ENCODE results near the gene SLC25A45. TPM values are rescaled to one million over a fixed set of nuclear protein-coding genes. Genes with fewer than 3 reads are reported as not detected.
A peak's percentile ranks its signal among the peaks of the same experiment; 100 is the strongest.

SLC25A45 gene
- total RNA-seq, 1 donor from 2014 or later = 10.8 TPM

- Mint-ChIP-seq H3K36me3 (ENCODE audit: unreplicated experiment) (peaks cover 40% of the 10 kb centered on the region), H3K4me1 (ENCODE audit: unreplicated experiment) (peaks cover 1% of the 10 kb centered on the region), H3K4me3 (ENCODE audit: unreplicated experiment) (no peak overlapping the region), H3K27ac (ENCODE audit: unreplicated experiment) (no peak overlapping the region), H3K27me3 (ENCODE audit: unreplicated experiment) (no peaks in the 10 kb centered on the region), H3K9me3 (ENCODE audit: unreplicated experiment) (no peaks in the 10 kb centered on the region)
- TF ChIP-seq, protein P1, sequence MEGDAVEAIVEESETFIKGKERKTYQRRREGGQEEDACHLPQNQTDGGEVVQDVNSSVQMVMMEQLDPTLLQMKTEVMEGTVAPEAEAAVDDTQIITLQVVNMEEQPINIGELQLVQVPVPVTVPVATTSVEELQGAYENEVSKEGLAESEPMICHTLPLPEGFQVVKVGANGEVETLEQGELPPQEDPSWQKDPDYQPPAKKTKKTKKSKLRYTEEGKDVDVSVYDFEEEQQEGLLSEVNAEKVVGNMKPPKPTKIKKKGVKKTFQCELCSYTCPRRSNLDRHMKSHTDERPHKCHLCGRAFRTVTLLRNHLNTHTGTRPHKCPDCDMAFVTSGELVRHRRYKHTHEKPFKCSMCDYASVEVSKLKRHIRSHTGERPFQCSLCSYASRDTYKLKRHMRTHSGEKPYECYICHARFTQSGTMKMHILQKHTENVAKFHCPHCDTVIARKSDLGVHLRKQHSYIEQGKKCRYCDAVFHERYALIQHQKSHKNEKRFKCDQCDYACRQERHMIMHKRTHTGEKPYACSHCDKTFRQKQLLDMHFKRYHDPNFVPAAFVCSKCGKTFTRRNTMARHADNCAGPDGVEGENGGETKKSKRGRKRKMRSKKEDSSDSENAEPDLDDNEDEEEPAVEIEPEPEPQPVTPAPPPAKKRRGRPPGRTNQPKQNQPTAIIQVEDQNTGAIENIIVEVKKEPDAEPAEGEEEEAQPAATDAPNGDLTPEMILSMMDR (IDR thresholded peaks at IDR 0.05) = no peak
- DNase-seq (ENCODE audit: extremely low spot score, unreplicated experiment) = no peak
Measured at GRCh38 chr11:65400307-65401072, 18.0 kb upstream of the SLC25A45 start.

DNA sequence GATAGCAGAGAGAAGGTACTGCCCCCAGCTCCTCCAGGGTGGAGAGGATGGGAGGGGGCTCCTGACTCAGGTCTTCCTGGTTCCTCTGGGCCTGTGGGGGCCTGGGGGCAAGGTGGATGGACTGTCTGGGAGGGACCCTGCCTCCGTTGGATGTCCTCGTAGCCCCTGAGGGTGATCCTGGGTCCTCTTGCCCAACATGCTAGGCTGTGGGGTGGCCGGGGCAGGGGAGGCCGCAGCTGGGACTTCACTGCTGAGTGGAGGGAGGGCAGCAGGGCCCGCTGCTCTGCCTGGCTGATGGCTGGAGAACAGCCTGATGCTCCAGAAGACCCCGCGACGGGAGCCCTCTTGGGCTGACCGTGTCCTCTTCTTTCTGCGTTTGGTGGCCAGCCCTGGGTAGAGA lies 17.4 kb upstream of the SLC25A45 start:
- DNase-seq (ENCODE audit: extremely low spot score, unreplicated experiment) = no peak
- no peak overlapping the region for H3K4me3 Mint-ChIP-seq (ENCODE audit: unreplicated experiment)
- TF ChIP-seq, protein P1 (IDR thresholded peaks at IDR 0.05) = no peak
- no peaks in the 10 kb centered on the region for H3K27me3 Mint-ChIP-seq (ENCODE audit: unreplicated experiment)
- no peak overlapping the region for H3K27ac Mint-ChIP-seq (ENCODE audit: unreplicated experiment)
- peaks cover 1% of the 10 kb centered on the region for H3K4me1 Mint-ChIP-seq (ENCODE audit: unreplicated experiment)
- H3K9me3 Mint-ChIP-seq (ENCODE audit: unreplicated experiment) = no peaks in the 10 kb centered on the region
- peaks cover 39% of the 10 kb centered on the region for H3K36me3 Mint-ChIP-seq (ENCODE audit: unreplicated experiment)

GRCh38 chr11:65399249-65399648 lies 16.8 kb upstream of the SLC25A45 start:
- H3K36me3 Mint-ChIP-seq (ENCODE audit: unreplicated experiment) = peaks cover 34% of the 10 kb centered on the region
- TF ChIP-seq, protein P1 (IDR thresholded peaks at IDR 0.05) = no peak
- H3K4me1 Mint-ChIP-seq (ENCODE audit: unreplicated experiment) = peaks cover 1% of the 10 kb centered on the region
- no peak overlapping the region for H3K27ac Mint-ChIP-seq (ENCODE audit: unreplicated experiment)
- no peaks in the 10 kb centered on the region for H3K27me3 Mint-ChIP-seq (ENCODE audit: unreplicated experiment)
- no peaks in the 10 kb centered on the region for H3K9me3 Mint-ChIP-seq (ENCODE audit: unreplicated experiment)
- no peak for DNase-seq (ENCODE audit: extremely low spot score, unreplicated experiment)
- no peak overlapping the region for H3K4me3 Mint-ChIP-seq (ENCODE audit: unreplicated experiment)

DNA sequence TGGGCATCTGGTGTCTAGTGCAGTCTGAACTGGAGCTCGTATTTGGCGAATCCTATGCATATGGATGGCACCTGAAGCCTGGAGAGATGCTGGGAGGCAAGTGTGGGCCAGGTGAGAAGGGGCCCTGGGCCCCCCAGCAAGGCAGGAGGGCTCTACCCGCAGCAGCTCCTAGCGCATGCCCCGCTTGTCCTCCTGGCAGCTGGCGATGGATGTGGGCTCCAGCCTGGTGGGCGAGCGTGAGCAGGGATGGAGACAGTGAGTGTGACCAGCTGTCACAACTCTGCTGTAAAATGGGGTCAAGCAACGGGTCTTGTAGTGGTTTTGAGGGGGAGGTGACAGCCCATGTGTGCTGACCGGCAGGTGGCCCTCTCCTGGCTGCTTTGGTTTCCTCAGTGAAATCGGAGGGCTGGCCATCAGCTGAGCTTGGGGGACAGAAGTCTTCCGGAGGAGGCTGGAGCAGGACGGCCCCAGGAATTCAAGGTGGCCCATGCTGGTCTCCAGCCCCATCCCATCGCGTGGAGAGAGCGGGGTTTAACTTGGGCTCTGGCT lies 16.0 kb upstream of the SLC25A45 start:
- peaks cover 1% of the 10 kb centered on the region for H3K4me1 Mint-ChIP-seq (ENCODE audit: unreplicated experiment)
- H3K9me3 Mint-ChIP-seq (ENCODE audit: unreplicated experiment) = no peaks in the 10 kb centered on the region
- no peaks in the 10 kb centered on the region for H3K27me3 Mint-ChIP-seq (ENCODE audit: unreplicated experiment)
- DNase-seq (ENCODE audit: extremely low spot score, unreplicated experiment) = no peak
- TF ChIP-seq, protein P1 (IDR thresholded peaks at IDR 0.05) = no peak
- no peak overlapping the region for H3K4me3 Mint-ChIP-seq (ENCODE audit: unreplicated experiment)
- peak overlapping the region; percentile 27 for H3K27ac Mint-ChIP-seq (ENCODE audit: unreplicated experiment)
- peaks cover 32% of the 10 kb centered on the region for H3K36me3 Mint-ChIP-seq (ENCODE audit: unreplicated experiment)
